Measurements from ENCODE around the gene DEFB116. TPM values are rescaled to one million over a fixed set of nuclear protein-coding genes. Genes with fewer than 3 reads are reported as not detected.

DEFB116 gene
- total and polyA plus RNA-seq, 2 of the 13 experiments (the other 11 are each of a cell fraction or from before 2014, with no cell fraction given), result not detected

GRCh38 chr20:31260326-31260932 lies 48.0 kb downstream of the DEFB116 start (continued):
- TF ChIP-seq, protein P1, sequence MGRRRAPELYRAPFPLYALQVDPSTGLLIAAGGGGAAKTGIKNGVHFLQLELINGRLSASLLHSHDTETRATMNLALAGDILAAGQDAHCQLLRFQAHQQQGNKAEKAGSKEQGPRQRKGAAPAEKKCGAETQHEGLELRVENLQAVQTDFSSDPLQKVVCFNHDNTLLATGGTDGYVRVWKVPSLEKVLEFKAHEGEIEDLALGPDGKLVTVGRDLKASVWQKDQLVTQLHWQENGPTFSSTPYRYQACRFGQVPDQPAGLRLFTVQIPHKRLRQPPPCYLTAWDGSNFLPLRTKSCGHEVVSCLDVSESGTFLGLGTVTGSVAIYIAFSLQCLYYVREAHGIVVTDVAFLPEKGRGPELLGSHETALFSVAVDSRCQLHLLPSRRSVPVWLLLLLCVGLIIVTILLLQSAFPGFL (CRISPR knock-in tag; IDR thresholded peaks at IDR 0.05), result no peak
- TF ChIP-seq ZNF772 (CRISPR knock-in tag; IDR thresholded peaks at IDR 0.05) (0 out of 2 replicates have a peak, but pooled peaks have one; percentile 36), ARNTL (CRISPR knock-in tag; IDR thresholded peaks at IDR 0.05) (no peak), RAD21 (CRISPR knock-in tag; IDR thresholded peaks at IDR 0.05) (peak; percentile 60)

GRCh38 chr20:31257364-31257763 lies 51.0 kb downstream of the DEFB116 start, which contains the start of gene DEFB115:
Gene DEFB115 (plus strand): TSS chr20:31257664. CDS start chr20:31257664, 0 bp downstream.
- Histone ChIP-seq H3K4me2 (ENCODE audit: low read depth, low read length) (no peak within 1 kb of the TSS), H3K9ac (ENCODE audit: insufficient read depth, low read depth, low read length) (no peak within 1 kb of the TSS), H2AFZ (ENCODE audit: low read length) (no peak within 1 kb of the TSS), H3K27me3 (ENCODE audit: control insufficient read depth in 1 of 2, insufficient read depth in 2 of 2, low read length in 2 of 2) (no peaks in the 10 kb centered on the region), H3K9me3 (ENCODE audit: low read length) (no peaks in the 10 kb centered on the region), H3K4me3 (replicated peaks in 1 of 3; ENCODE audit: insufficient read depth in 1 of 3, low read depth in 2 of 3, low read length in 3 of 3) (no peak within 1 kb of the TSS), H3K79me2 (ENCODE audit: insufficient read depth, low read length) (no peaks in the 10 kb centered on the region), H3K27ac (ENCODE audit: extremely low read length, insufficient read depth, low read length) (no peak within 1 kb of the TSS), H3K36me3 (replicated peaks in 1 of 2; ENCODE audit: control insufficient read depth in 1 of 2, insufficient read depth in 2 of 2, low read length in 2 of 2) (no peaks in the 10 kb centered on the region), H3K4me1 (ENCODE audit: insufficient read depth, low read length) (no peaks in the 10 kb centered on the region), H4K20me1 (ENCODE audit: insufficient read depth, low read length) (no peaks in the 10 kb centered on the region)
- FAIRE-seq (no peak), DNase-seq (ENCODE audit: low spot score) (no peak), ATAC-seq (no peak)
- no TSS peak for BruUV-seq (replicated peaks)
- 8% methylated on average over 2 of the region's 2 CpGs for WGBS (ENCODE audit: low lambda C conversion rate)
- TF ChIP-seq MXI1 (IDR thresholded peaks at IDR 0.05; ENCODE audit: borderline replicate concordance, low read depth, low read length) (0 out of 3 replicates have a peak, but pooled peaks have one; percentile 8), MAFK (conservative IDR thresholded peaks at IDR 0.05 in 1 of 2, IDR thresholded peaks at IDR 0.05 in 1 of 2; ENCODE audit: low read length in 2 of 2) (no peak), MTF2 (CRISPR knock-in tag; IDR thresholded peaks at IDR 0.05; ENCODE audit: borderline replicate concordance) (no peak), ZMAT3 (CRISPR knock-in tag; conservative IDR thresholded peaks at IDR 0.05) (no peak), ZNF746 (CRISPR knock-in tag; IDR thresholded peaks at IDR 0.05) (no peak), ARID3A (IDR thresholded peaks at IDR 0.05; ENCODE audit: low read depth, low read length) (no peak)
- TF ChIP-seq, protein P2, sequence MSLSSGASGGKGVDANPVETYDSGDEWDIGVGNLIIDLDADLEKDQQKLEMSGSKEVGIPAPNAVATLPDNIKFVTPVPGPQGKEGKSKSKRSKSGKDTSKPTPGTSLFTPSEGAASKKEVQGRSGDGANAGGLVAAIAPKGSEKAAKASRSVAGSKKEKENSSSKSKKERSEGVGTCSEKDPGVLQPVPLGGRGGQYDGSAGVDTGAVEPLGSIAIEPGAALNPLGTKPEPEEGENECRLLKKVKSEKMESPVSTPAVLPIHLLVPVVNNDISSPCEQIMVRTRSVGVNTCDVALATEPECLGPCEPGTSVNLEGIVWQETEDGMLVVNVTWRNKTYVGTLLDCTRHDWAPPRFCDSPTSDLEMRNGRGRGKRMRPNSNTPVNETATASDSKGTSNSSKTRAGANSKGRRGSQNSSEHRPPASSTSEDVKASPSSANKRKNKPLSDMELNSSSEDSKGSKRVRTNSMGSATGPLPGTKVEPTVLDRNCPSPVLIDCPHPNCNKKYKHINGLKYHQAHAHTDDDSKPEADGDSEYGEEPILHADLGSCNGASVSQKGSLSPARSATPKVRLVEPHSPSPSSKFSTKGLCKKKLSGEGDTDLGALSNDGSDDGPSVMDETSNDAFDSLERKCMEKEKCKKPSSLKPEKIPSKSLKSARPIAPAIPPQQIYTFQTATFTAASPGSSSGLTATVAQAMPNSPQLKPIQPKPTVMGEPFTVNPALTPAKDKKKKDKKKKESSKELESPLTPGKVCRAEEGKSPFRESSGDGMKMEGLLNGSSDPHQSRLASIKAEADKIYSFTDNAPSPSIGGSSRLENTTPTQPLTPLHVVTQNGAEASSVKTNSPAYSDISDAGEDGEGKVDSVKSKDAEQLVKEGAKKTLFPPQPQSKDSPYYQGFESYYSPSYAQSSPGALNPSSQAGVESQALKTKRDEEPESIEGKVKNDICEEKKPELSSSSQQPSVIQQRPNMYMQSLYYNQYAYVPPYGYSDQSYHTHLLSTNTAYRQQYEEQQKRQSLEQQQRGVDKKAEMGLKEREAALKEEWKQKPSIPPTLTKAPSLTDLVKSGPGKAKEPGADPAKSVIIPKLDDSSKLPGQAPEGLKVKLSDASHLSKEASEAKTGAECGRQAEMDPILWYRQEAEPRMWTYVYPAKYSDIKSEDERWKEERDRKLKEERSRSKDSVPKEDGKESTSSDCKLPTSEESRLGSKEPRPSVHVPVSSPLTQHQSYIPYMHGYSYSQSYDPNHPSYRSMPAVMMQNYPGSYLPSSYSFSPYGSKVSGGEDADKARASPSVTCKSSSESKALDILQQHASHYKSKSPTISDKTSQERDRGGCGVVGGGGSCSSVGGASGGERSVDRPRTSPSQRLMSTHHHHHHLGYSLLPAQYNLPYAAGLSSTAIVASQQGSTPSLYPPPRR (CRISPR knock-in tag; IDR thresholded peaks at IDR 0.05; ENCODE audit: borderline replicate concordance), result no peak
- intact Hi-C loops (cut with micrococcal nuclease; ENCODE audit: unreplicated experiment), result no loop called here
- ChIA-PET CTCF (ENCODE audit: low intra/inter-chr PET ratio, low total read pairs) (no interaction called here), POLR2A (no interaction called here)
- in situ Hi-C loops (cut with HindIII; ENCODE audit: extremely low pct_ligation_motif_present, low pct_unique_long_range_greater_than_20kb), result no loop called here
